ENCODE data around the gene CPVL. TPM values are rescaled to one million over a fixed set of nuclear protein-coding genes. Genes with fewer than 3 reads are reported as not detected.
A peak's percentile ranks its signal among the peaks of the same experiment; 100 is the strongest.

The CPVL gene
- total RNA-seq, 1 donor from 2014 or later: 49.4 TPM

- no peak overlapping the region for H3K4me3 ChIP-seq
- H3K36me3 ChIP-seq: no peaks in the 10 kb centered on the region
- no peak for ATAC-seq
- TF ChIP-seq CTCF (IDR thresholded peaks at IDR 0.05): no peak
- no peak overlapping the region for H3K27ac ChIP-seq
- H3K4me1 ChIP-seq: no peaks in the 10 kb centered on the region
- DNase-seq: no peak
- intact Hi-C loops (cut with DNase I): no loop called here
- H3K27me3 ChIP-seq (ENCODE audit: low read depth): no peaks in the 10 kb centered on the region
- peaks cover 27% of the 10 kb centered on the region for H3K9me3 ChIP-seq
Measured at GRCh38 chr7:28973591-28973990, 172.7 kb downstream of the CPVL start.

- no peak overlapping the region for H3K4me3 ChIP-seq
- H3K4me1 ChIP-seq: peaks cover 2% of the 10 kb centered on the region
- ATAC-seq: no peak
- DNase-seq: no peak
- no peak overlapping the region for H3K27ac ChIP-seq
- intact Hi-C loops (cut with DNase I): no loop called here
- H3K27me3 ChIP-seq (ENCODE audit: low read depth): no peaks in the 10 kb centered on the region
- no peaks in the 10 kb centered on the region for H3K36me3 ChIP-seq
- H3K9me3 ChIP-seq: no peaks in the 10 kb centered on the region
- no peak for TF ChIP-seq CTCF (IDR thresholded peaks at IDR 0.05)
Measured at GRCh38 chr7:28964056-28964455, 182.3 kb downstream of the CPVL start.

GRCh38 chr7:28961972-28962371, 184.4 kb downstream of the CPVL start:
- TF ChIP-seq CTCF (IDR thresholded peaks at IDR 0.05): no peak
- Histone ChIP-seq H3K4me1 (peaks cover 23% of the 10 kb centered on the region), H3K27ac (no peak overlapping the region), H3K4me3 (no peak overlapping the region), H3K9me3 (no peaks in the 10 kb centered on the region), H3K27me3 (ENCODE audit: low read depth) (peaks cover 19% of the 10 kb centered on the region), H3K36me3 (no peaks in the 10 kb centered on the region)
- ATAC-seq (no peak), DNase-seq (no peak)
- intact Hi-C loops (cut with DNase I): no loop called here

- H3K4me1 ChIP-seq: peaks cover 40% of the 10 kb centered on the region
- H3K27me3 ChIP-seq (ENCODE audit: low read depth): peaks cover 36% of the 10 kb centered on the region
- intact Hi-C loops (cut with DNase I): no loop called here
- peak in 1 of 2 donors; percentile 3 for ATAC-seq
- H3K9me3 ChIP-seq: no peaks in the 10 kb centered on the region
- no peak overlapping the region for H3K27ac ChIP-seq
- H3K36me3 ChIP-seq: no peaks in the 10 kb centered on the region
- no peak for TF ChIP-seq CTCF (IDR thresholded peaks at IDR 0.05)
- DNase-seq: no peak
- no peak overlapping the region for H3K4me3 ChIP-seq
Measured at GRCh38 chr7:28960071-28960840, 186.1 kb downstream of the CPVL start.

- H3K4me3 ChIP-seq: peak overlapping the region; percentile 57
- intact Hi-C loops (cut with DNase I): no loop called here
- DNase-seq (no peak), ATAC-seq (no peak)
- no peak for TF ChIP-seq CTCF (IDR thresholded peaks at IDR 0.05)
- H3K27ac ChIP-seq: peak overlapping the region; percentile 74
- H3K4me1 ChIP-seq: peaks cover 53% of the 10 kb centered on the region
- no peaks in the 10 kb centered on the region for H3K9me3 ChIP-seq
- no peaks in the 10 kb centered on the region for H3K36me3 ChIP-seq
- H3K27me3 ChIP-seq (ENCODE audit: low read depth): peaks cover 38% of the 10 kb centered on the region
Measured at GRCh38 chr7:28958980-28959347, 187.4 kb downstream of the CPVL start.
